Peyer's patch (tissue), 4 donors: Measurements from ENCODE around the gene IL37. TPM values are rescaled to one million over a fixed set of nuclear protein-coding genes. Genes with fewer than 3 reads are reported as not detected.

Experiments used
- DNase-seq, 3 donors: peaks; one replicate each; pipeline ENCODE4 v3.0.0-alpha.2; 2017 to 2019
- H3K27ac ChIP-seq, 4 donors: fragments of 200-600 bp; sonication (generic); one replicate each; pipeline ENCODE4 v1.5.1; 2016 to 2019
- H3K27me3 ChIP-seq, 2 donors: fragments of 200-600 bp; sonication (generic); one replicate each; pipeline ENCODE4 v1.5.1; 2019
- H3K36me3 ChIP-seq, 3 donors: fragments of 200-600 bp; sonication (generic); one replicate each; pipeline ENCODE4 v1.5.1; 2016 to 2019
- H3K4me1 ChIP-seq, 4 donors: fragments of 200-600 bp; sonication (generic); one replicate each; pipeline ENCODE4 v1.5.1; 2016 to 2019
- H3K4me3 ChIP-seq, 4 donors: fragments of 200-600 bp; sonication (generic); 1 replicate in 3 of 4; 2 replicates in 1 of 4; pipeline ENCODE4 v1.5.1; 2016 to 2019; ENCODE audit warnings: mild to moderate bottlenecking in 1 of 4
- H3K9me3 ChIP-seq, 4 donors: fragments of 200-600 bp; sonication (generic); one replicate each; pipeline ENCODE4 v1.5.1; 2016 to 2019; ENCODE audit warnings: mild to moderate bottlenecking in 1 of 4
- POLR2A ChIP-seq, 2 donors: fragments of 450-650 bp; IDR thresholded peaks; one replicate each; pipeline ENCODE4 v1.5.1; 2017; ENCODE audit warnings: antibody characterized with exemption in 2 of 2, mild to moderate bottlenecking in 2 of 2, moderate library complexity in 2 of 2
- total RNA-seq, 4 donors: library from RNA; depleted of rRNA; stranded (reverse); fragments of >200 nt; gene quantifications; one replicate each; pipeline ENCODE4 v1.1.0, GENCODE V29; 2016
- TF ChIP-seq, protein P1 (sequence below), 6 experiments: fragments of 450-650 bp in 4 of 6; fragments of 200-600 bp in 2 of 6; sonication (generic) in 1 of 6; IDR thresholded peaks; one replicate each; pipeline ENCODE4 v1.5.1; 2017 to 2019; ENCODE audit warnings: antibody characterized with exemption in 6 of 6, mild to moderate bottlenecking in 3 of 6, moderate library complexity in 1 of 6

The IL37 gene
- total RNA-seq, 4 donors from 2014 or later = not detected

DNA sequence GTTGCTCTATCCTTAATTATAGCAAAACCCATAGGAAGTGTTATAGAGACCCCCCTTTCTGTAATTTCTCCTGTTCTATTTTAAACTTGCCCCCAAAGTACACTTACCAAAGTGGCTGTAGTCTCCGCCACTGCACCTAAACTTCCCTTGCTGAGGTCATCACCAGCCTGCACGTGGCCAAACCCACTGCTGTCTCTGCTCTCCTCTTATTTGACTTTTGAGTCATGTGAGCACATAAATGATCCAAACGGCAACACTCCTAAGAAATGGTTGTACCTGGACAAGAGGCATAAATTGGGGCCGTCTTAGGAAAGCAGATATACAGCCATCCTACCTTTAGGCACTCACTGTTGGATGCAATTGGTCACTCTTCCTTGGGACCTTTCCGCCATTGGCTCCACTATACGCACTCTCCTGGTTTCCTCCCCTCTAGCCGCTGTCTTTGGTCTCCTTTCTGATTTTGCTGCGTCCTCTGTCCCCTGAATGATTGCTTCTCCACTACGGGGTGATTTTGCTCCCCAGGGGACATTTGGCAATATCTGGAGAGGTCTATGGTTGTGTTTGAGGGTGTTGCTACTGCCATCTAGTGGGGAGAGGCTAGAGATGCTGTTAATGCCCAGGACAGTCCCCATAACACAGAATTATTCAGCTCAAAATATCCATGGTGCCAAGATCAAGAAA is 47.6 kb downstream of the IL37 start:
- Histone ChIP-seq H3K4me3 (no peak overlapping the region), H3K9me3 (no peaks in the 10 kb centered on the region), H3K4me1 (no peaks in the 10 kb centered on the region), H3K36me3 (no peaks in the 10 kb centered on the region), H3K27ac (no peak overlapping the region), H3K27me3 (no peaks in the 10 kb centered on the region)
- DNase-seq = peak in 1 of 3 donors; percentile 58
- TF ChIP-seq POLR2A (IDR thresholded peaks at IDR 0.05) = no peak
- TF ChIP-seq, protein P1, sequence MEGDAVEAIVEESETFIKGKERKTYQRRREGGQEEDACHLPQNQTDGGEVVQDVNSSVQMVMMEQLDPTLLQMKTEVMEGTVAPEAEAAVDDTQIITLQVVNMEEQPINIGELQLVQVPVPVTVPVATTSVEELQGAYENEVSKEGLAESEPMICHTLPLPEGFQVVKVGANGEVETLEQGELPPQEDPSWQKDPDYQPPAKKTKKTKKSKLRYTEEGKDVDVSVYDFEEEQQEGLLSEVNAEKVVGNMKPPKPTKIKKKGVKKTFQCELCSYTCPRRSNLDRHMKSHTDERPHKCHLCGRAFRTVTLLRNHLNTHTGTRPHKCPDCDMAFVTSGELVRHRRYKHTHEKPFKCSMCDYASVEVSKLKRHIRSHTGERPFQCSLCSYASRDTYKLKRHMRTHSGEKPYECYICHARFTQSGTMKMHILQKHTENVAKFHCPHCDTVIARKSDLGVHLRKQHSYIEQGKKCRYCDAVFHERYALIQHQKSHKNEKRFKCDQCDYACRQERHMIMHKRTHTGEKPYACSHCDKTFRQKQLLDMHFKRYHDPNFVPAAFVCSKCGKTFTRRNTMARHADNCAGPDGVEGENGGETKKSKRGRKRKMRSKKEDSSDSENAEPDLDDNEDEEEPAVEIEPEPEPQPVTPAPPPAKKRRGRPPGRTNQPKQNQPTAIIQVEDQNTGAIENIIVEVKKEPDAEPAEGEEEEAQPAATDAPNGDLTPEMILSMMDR (IDR thresholded peaks at IDR 0.05) = peak; percentile 35 to 76 (median 62)

DNA sequence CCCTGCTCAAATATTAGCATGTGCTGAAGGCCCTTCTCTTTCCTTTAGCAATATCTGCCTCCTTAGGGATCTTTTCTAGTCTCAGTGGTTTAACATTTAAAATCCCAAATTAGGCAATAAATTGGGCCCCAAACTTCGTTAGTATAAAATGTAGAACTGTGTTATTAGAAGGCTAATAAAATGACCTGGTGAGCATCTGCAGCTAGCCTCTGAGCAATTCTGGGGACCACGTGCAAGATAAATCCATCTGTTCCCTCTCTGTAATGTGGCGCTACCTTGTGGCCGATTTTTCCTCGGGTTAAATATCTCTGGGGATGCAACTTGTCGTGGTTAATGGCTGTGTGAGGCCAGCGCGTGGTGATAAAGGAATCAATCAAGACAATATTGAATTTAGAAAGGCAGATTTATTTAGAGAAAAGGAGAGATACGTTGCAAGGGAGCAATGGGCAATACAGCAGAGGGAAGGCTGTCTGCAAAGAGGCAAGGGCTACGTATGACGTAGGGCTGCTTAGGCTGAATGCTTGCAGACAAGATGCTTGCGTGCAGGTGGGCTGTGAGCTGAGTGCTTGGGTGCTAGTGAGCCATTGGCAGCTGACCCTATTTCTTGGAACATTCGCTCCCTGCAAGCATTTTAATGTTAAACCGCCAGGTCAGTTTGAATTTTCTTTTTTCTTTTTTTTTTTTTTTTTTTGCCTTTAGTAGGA is 48.3 kb downstream of the IL37 start:
- Histone ChIP-seq H3K4me1 (no peaks in the 10 kb centered on the region), H3K9me3 (no peaks in the 10 kb centered on the region), H3K27ac (no peak overlapping the region), H3K27me3 (no peaks in the 10 kb centered on the region), H3K36me3 (no peaks in the 10 kb centered on the region), H3K4me3 (no peak overlapping the region)
- DNase-seq = no peak
- TF ChIP-seq, protein P1 (IDR thresholded peaks at IDR 0.05) = no peak
- TF ChIP-seq POLR2A (IDR thresholded peaks at IDR 0.05) = no peak

DNA sequence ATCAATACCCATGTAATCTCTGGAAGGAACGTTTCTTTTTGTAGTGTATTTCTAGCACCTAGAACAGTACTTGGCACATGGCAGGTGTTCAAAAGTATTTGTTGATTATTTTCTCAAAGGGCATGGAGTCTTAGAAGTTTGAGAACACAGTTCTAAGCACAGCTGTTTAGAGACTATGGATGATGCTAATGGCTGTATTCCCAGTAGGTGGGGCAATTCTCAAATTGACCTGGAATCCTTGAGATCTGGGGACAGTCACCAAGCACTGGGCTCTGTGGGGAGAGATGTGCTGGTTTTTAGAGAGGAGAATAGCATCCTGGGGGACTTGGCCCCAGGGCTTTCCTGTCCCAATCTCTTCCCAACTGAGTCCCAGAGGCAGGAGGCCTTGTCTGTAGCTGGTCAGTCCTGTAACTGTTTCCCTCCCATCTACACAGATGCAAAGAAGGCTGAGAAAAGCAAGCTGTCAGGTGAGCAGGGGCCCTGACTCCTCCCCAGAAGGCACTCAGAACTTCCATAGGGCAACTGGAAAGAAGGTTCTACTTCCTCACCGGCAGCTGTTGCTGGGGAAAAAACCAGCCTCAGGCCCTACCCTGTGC is 49.4 kb downstream of the IL37 start:
- Histone ChIP-seq H3K27ac (no peak overlapping the region), H3K36me3 (no peaks in the 10 kb centered on the region), H3K27me3 (no peaks in the 10 kb centered on the region), H3K4me1 (no peaks in the 10 kb centered on the region), H3K4me3 (no peak overlapping the region), H3K9me3 (no peaks in the 10 kb centered on the region)
- no peak for DNase-seq
- TF ChIP-seq, protein P1 (IDR thresholded peaks at IDR 0.05) = no peak

DNA sequence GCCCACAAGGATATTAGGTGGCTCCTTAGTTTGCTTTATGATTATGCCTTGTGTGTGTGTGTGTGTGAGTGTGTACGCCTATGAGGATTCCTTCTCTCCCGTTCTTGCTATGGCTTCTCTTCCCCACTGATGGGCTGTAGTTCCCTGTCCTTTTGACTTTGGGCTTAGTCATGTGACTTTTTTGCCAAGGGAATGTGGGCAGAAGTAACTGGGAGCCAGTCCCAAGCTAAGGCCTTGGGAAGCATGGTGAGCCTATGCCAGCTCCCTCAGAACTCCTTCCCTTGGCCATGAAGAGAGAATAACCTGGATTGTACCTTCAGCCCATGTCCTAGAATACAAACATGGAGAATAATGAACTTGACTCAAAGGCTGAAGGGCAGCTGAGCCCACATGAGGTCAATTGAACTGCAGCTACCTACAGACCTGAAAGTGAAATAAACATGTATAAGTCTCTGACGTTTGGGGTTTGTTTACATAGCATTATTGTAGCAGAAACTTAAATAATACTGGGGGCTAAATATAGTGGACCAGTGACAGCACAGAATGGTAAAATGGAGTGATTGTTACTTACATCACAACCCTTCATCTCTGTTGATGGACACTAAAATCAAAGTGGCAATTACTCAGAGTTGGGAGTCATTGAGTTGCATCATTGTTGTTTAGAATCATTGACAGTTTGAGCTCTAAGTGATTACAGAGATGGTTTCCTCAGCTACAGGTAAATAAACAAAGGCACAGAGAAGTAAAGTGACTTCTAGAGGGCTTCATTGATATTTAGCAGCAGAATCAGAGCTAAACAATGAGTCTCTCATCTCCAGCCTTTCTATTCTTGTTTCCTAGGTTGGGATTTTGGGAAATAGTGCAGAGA is 51.6 kb downstream of the IL37 start:
- no peak overlapping the region for H3K27ac ChIP-seq
- no peak for TF ChIP-seq POLR2A (IDR thresholded peaks at IDR 0.05)
- TF ChIP-seq, protein P1 (IDR thresholded peaks at IDR 0.05) = no peak

DNA sequence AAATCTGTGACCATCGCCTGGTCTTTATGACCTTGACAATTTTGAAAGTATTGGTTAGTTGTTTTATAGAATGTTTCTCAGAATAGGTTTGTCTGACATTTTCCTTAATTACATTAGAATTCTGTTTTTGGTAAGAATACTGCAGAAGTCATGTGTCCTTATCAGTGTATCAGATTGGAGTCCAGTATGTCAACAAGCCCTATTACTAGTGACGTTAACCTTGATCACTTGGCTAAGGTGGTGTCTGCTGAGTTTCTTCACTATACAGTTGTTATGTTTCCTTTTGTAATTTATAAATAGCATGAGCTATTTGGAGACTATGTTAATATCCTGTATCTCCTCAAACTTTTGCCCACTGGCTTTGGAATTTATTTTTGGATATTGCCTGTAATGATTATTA is 56.1 kb downstream of the IL37 start:
- DNase-seq = no peak
- Histone ChIP-seq H3K4me1 (no peaks in the 10 kb centered on the region), H3K9me3 (no peaks in the 10 kb centered on the region), H3K36me3 (no peaks in the 10 kb centered on the region), H3K27ac (no peak overlapping the region), H3K27me3 (no peaks in the 10 kb centered on the region), H3K4me3 (no peak overlapping the region)
- TF ChIP-seq, protein P1 (IDR thresholded peaks at IDR 0.05) = no peak
- no peak for TF ChIP-seq POLR2A (IDR thresholded peaks at IDR 0.05)

More for the DNA sequence above, 51.6 kb downstream of the IL37 start:
- H3K4me1 ChIP-seq = no peaks in the 10 kb centered on the region
- DNase-seq = no peak
- no peaks in the 10 kb centered on the region for H3K9me3 ChIP-seq
- no peaks in the 10 kb centered on the region for H3K27me3 ChIP-seq
- H3K36me3 ChIP-seq = no peaks in the 10 kb centered on the region
- no peak overlapping the region for H3K4me3 ChIP-seq
